Measurements from ENCODE around the gene XRRA1. TPM values are rescaled to one million over a fixed set of nuclear protein-coding genes. Genes with fewer than 3 reads are reported as not detected.
"Not testable (repeated sequence)": the region's sequence is repeated elsewhere in the genome, so short reads cannot be mapped to it uniquely, and the experiment has no call there.

The XRRA1 gene, protein sequence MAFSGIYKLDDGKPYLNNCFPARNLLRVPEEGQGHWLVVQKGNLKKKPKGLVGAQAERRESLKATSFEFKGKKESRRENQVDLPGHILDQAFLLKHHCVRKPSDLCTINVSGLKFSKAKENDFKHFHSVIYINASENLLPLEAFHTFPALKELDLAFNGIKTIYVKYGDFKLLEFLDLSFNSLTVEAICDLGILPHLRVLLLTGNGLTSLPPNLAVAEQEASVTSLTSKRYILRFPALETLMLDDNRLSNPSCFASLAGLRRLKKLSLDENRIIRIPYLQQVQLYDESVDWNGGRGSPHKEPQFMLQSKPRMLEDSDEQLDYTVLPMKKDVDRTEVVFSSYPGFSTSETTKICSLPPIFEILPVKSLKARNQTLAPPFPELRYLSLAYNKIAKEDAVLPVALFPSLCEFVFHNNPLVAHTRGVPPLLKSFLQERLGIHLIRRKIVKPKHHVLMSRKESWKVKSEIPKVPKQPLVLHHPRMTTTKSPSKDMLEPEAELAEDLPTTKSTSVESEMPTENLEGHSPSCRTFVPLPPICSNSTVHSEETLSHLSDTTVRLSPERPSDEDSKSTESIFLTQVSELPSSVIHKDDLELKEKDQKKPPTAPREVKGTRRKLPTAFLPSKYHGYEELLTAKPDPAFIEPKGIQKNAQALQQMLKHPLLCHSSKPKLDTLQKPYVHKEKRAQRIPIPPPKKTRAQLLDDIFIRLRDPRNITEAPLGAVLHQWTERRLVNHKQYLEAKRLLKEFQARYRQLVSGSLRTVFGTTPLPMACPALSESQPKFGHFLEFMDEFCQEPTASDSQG
- total RNA-seq = 10 to 100 TPM in 1 of 2 donors, 1 to 10 TPM in 1; 6.9 to 14.0 TPM
- long read RNA-seq, donor 1, partial matches to known transcripts = 1 of 9 reads
- long read RNA-seq, donor 1, other reads (novel, unspliced or antisense) = 8 of 9 reads
- long read RNA-seq, donor 2, partial matches to known transcripts = 2 of 7 reads
- long read RNA-seq, donor 2, other reads (novel, unspliced or antisense) = 5 of 7 reads

DNA sequence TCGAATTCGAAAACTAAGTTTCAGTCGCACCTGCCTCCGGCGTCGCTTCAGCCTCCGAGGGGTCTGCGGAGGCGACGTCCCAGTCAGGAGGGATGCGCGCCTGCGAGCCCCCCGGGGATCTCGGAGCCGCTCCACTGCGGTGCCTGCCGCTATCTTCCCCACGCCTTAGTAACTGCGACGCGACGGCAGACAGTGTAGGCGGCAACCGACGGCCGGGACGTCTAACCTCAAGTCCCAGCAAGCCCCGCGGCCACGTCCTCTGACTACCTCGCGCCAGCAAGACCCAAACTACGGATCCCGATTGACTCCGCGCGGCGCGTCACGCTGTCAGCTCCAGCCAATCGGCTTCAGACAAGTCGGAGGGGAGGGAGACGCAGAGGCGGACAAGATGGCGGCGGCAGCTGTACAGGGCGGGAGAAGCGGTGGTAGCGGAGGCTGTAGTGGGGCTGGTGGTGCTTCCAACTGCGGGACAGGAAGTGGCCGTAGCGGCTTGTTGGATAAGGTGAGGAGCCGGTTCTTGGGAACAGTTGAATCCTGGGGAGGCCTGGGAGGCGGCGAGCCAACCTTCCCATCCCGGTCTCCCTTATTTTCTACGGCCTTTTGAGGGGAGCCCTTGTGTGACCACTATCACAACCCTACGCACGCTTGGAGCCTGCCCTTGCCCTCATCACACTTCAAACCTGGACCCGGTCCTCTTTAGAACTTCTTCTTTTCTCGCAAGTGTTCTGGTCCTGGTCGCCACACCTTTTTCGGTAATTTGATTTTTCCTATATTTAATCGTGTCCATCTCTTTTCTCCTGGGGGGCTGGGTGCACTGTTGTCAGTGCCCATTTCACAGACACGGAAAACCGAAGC lies at the start of gene XRRA1, which contains the start of gene SPCS2:
XRRA1 (minus strand) TSS at position 194 of the 855 bp plus-strand sequence. CDS start 8,213 bp downstream, outside the sequence.
SPCS2 (plus strand) TSS at position 369 of the 855 bp plus-strand sequence; CDS start at position 389, 20 bp downstream.
- DNase-seq (ENCODE audit: low spot score) = peak; percentile 100
- intact Hi-C loops (cut with DNase I) = no loop called here

DNA sequence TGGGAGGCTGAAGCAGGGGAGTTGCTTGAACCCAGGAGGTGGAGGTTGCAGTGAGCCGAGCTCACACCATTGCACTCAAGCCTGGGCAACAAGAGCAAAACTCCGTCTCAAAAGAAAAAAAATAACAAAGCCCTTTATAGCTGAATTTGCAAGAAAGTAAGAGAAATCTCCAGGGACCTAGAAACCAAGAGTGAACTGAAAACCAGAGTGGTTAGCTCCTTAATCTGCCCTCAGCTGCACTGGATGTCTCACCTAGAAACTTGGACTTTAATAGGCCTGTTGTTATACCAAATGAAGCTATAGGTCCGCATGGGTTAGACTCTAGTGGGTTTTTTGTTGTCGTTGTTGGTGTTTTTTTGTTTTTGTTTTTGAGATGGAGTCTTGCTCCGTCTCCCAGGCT lies 44.0 kb upstream of the XRRA1 start:
- intact Hi-C loops (cut with DNase I) = no loop called here
- DNase-seq (ENCODE audit: low spot score) = no peak

DNA sequence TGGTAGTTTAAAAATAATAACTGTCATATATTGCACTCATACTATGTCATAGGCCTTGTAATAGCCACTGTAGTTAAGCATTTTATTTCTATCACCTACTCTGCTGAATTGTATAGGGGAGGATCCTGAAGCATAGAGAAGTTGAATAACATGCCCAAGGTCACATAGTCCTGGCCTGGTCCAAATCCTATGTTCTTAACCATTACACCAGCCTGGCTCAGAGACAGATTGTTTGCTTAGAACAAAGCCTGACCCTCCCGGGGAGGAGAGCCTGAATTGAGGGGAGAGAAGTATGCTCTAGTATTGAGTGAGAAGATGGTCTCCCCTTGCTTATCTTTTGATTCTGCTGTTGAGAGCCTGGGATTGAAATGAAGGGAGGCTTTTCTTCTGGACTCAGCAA lies 42.0 kb upstream of the XRRA1 start:
- DNase-seq (ENCODE audit: low spot score) = no peak
- intact Hi-C loops (cut with DNase I) = no loop called here

DNA sequence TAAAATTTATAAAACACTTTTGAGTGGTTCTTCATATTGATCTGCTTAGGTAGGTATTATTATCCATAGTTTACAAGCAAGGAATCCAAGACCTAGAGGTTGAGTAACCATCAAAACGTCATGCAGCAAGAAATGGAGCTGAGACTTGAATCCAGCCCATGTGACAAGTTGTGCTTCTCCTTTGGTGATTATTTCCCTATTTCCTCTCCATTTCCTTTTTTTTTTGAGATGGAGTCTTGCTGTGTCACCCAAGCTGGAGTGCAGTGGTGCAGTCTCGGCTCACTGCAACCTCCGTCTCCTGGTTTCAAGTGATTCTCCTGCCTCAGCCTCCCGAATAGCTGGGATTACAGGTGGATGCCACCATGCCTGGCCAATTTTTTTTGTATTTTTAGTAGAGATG lies 41.3 kb upstream of the XRRA1 start:
- DNase-seq (ENCODE audit: low spot score) = not testable (repeated sequence)

DNA sequence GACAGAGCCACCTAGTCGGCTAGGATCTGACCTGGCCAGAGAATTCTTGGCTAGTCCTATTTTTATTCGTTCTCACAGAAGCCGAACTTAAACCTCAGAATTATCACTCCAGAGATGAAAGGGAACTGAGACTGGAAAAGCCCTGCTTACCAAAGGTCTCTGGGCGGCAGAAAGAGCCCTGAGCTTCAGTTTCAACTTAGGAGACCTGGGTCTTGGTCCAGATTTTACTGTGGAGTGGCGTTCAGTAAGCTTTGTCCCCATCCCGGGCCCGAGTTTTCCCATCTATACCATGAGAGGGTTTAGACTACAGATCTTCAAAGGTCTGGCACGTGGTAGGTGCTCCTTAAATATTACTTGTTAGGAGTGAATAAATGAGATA lies 40.4 kb upstream of the XRRA1 start:
- no peak for DNase-seq (ENCODE audit: low spot score)
- intact Hi-C loops (cut with DNase I) = no loop called here

More for the DNA sequence above, 41.3 kb upstream of the XRRA1 start:
- intact Hi-C loops (cut with DNase I) = not testable (repeated sequence)

DNA sequence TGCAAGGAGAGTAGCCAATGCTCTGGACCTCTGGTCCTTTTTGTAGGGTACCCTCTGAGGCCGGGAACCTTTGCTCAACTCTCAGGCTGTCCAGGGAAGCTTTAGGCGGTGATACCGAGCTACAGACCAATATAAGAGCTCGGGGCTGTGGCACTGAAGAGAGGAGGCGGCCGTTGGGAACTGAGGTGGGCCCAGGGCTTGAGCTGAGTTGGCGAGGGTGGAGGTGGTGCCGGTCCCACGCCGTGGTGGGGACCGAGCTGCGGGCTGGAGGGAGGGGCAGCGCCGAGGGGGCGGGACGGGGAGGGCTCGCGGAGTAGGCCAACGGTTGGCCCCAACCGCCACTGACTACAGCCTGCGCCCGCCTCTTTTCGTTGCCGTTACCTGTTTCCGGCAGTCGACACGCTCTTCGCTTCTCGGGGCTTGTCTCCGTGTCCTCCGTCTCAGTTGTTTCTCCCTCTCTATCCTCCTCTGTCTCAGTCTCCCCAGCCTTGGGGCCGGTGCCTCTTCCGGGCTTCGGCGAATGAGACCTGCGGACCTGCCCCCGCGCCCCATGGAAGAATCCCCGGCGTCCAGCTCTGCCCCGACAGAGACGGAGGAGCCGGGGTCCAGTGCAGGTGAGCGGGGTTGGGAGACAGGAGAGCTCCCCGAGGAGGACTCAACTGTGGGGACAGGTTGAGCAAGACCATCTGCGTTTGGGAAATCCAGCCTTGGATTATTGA lies 39.8 kb upstream of the XRRA1 start, which contains the start of gene NEU3:
NEU3 (plus strand) TSS at position 393 of the 719 bp plus-strand sequence; CDS start at position 521, 128 bp downstream.
- DNase-seq (ENCODE audit: low spot score) = peak; percentile 93
- intact Hi-C loops (cut with DNase I) = no loop called here

DNA sequence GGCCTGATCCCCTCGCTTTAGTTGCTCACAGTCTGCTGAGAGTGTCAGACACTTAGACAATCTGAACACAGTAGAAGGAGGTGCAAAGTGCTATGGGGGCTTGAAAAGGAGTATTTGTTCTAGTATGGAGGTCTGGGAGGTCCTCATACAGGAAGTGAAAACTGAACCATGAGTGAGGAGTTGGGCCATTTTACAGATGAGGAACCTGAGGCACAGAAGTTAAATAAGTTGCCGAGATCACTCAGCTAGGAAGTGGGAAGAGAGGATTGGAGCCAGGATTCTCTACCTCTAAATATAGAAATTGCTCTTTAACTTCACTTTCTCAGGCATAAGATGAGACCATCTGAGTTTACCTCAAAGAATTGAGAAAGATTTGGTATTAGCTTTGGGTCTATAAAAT lies 35.8 kb upstream of the XRRA1 start:
- no peak for DNase-seq (ENCODE audit: low spot score)
- intact Hi-C loops (cut with DNase I) = no loop called here

DNA sequence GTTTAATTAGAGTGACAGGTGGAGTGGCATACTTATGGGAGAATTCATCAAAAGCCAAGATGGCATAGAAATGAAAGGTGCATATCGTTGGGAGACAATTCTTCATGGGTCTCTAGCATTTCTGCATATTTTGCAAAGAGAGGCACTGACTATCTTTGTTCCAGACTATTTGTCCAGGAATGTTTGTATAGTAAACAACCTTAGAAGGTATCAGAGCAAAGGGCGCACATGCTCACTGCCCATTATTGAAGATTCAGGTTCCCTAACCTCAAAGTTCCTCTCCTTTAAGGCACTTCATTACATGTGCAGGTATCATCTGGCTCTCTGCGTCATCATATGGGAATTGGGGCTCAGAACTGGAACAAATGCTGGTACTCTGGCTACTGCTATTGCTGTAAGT lies 35.2 kb upstream of the XRRA1 start:
- no peak for DNase-seq (ENCODE audit: low spot score)
- intact Hi-C loops (cut with DNase I) = no loop called here

DNA sequence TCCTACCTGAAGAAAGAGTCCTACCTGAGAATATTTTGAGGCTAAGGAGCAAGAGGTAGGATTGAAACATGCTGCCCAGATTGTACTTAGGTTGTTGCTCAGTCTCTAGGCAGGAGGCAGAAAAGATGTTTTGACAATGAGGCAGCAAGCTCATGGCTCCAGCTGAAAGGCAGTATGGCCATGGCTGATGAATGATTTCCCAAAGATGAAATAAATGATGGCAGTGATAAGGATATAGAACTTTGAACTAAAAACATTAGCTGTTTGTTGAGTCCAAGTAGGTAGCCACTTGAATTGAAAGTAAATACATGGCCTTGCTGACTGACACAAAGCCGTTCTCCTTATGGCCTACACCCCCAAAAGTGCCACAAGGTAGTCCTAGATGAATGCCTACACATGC lies 33.0 kb upstream of the XRRA1 start:
- intact Hi-C loops (cut with DNase I) = no loop called here
- DNase-seq (ENCODE audit: low spot score) = no peak

DNA sequence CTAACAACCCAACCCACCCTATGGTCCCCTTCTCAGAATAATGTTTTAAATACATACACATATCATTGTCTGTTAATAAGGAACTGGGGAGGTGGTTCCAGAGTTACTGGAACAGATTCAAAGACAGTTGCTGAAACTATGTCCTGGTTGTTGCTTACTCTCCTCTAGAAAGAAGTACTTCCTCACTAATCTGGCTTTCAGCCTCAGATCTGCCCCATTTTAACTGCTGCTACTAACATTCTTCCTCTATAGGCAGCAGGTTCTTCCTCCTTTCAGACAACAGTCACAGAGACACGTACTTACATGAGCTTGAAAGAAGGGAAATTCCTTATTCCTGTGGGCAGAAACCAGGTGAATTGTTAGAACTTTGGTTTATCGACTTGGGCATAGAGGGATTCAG lies 31.7 kb upstream of the XRRA1 start:
- no peak for DNase-seq (ENCODE audit: low spot score)
- intact Hi-C loops (cut with DNase I) = no loop called here

DNA sequence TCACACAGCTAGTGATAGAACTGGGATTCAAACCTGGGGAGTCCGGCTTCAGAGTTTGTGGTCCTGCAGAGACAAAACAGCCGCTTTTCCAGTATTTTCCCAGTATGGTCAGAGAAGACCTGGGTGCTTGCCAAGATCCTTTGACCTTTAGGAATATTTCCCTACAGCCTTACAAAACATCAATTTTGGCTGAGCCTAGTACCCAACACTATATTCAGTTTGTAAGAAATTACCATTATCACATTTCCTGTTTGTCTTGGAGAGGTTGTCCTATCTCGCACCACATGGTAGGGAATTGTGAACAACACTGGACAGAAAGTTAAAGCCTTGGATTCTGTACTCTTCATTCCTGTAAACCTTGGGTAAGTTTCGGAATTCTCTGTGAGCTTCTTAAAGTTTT lies 29.1 kb upstream of the XRRA1 start:
- no peak for DNase-seq (ENCODE audit: low spot score)
- intact Hi-C loops (cut with DNase I) = no loop called here

DNA sequence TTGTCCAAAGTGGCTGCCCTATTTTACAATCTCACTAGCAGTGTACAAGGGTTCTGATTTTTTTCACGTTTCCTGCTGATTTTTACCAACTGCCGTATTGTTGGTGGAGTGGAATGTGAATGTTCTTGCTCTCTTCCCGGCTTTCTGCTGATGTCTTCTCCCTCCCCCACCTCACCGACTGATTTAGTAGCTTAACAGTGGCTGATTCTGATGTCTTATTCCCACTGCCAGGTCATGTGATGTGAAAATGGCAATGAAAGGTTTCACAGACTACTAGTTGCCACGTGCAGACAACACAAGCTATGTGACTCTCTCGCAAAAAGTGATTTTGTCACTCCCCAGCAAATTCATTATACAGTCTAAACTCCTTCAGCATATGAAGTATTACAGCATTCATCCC lies 22.5 kb upstream of the XRRA1 start:
- DNase-seq (ENCODE audit: low spot score) = no peak
- intact Hi-C loops (cut with DNase I) = no loop called here

DNA sequence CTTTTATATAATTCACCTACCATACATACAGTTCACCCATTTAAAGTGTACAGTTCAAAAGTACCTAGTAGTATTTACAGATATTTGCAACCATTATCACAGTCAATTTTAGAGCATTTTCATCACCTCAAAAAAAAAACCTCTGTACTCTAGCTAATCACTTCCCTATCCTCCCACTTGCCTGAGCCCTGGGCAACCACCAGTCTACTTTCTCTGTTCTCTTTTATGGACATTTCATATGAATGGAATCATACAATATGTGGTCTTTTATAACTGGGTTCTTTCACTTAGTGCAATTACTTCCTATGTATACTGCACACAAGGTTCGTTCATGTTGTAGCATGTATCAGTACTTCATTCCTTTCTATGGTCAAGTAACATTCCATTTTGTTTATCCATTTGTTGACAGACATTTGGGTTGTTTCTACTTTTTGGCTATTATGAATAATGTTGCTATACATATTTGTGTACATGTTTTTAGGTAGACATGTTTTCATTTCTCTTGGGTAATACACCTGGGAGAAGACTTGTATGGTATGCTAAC lies 22.0 kb upstream of the XRRA1 start:
- DNase-seq (ENCODE audit: low spot score) = no peak
- intact Hi-C loops (cut with DNase I) = no loop called here

DNA sequence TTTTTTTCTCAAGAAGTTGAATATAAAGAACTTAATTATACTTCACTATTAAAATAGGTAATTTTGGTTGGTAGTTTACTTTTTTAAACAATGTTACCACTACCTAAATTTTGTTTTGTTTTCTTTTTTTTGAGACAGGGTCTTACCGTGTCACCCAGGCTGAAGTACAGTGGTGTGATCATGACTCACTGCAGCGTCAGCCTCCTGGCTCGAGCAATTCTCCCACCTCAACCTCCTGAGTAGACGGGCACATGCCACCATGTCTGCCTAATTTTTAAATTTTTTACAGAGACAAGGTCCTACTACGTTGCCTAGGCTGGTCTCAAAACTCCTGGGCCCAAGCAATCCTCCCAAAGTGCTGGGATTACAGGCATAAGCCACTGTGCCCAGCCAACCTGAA lies 17.8 kb upstream of the XRRA1 start:
- DNase-seq (ENCODE audit: low spot score) = no peak
- intact Hi-C loops (cut with DNase I) = no loop called here

DNA sequence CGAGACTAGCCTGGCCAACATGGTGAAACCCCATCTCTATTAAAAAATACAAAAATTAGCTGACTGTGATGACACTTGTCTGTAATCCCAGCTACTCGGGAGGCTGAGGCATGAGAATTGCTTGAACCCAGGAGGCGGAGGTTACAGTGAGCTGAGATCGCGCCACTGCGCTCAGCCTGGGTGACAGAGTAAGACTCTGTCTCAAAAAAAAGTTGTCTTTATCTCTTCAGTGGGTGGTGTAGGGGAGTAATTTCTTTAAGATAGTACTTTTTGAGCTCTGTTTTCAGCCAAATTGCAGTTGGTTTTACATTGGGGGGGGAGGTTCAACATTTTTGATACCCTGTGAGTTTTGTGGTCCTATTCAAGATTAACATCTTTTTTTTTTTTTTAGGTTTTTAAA lies 11.2 kb upstream of the XRRA1 start:
- intact Hi-C loops (cut with DNase I); DNase-seq (ENCODE audit: low spot score): not testable (repeated sequence)

DNA sequence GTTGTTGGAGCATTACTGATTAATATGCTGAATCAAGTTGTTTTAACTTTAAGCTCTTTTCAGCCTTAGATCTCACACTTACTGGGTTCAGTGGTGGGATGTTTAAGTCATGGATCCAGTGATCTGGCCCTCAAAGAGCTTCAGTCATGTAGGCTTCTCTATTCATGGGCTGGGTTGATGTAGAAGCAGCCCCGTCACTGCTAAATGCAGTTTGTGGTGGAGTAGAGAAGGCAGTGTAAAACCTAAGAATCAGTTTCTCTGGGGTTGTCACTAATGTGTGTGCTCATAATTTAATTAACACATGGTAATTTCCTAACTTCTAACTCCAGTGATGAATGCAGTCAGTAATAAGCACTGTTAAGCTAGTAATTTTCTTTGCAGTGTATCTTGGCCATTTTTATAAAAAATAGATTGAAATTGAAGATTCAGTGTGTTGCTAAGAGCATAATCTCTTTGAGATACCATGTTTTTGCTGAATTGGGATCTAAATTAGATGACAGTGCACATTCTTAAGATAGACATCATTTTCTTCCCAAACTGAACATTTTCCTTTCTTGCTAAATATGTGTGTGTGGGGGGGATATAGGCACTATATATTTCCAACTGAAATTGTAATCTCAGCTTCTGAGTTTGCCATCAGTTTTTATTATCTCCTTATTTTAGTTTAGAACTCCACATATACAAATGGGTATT lies 9.2 kb upstream of the XRRA1 start:
- intact Hi-C loops (cut with DNase I) = no loop called here
- no peak for DNase-seq (ENCODE audit: low spot score)

DNA sequence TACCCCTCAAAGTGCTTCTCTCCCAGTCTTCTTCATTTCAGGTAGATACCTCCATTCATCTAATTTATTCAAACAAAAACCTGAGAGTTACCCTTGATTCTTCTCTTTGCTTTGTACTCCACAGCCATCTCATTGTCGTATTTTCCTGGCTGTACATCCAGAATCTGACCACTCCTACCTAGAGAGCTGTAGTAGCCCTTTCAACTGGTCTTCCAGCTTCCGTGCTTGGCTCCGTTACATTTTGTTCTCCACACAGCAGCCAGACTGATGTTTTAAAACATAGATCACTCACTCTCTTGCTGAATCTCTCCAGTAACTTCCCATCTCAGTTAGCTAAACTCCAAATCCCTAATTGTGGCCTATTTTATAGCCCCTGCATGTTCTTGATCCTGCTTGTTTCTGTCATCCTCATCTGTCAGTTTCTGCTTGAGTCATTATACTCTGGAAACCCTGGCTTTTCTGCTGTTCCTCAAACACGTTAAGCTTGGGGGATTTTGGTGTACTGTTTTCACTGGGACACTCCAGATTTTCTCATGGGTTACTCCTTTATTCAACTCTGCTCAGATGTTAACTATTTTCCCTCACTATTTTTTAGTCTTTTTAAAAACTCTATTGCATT lies 7.6 kb upstream of the XRRA1 start:
- no peak for DNase-seq (ENCODE audit: low spot score)
- intact Hi-C loops (cut with DNase I) = no loop called here
